ENCODE results near the gene OR5H6.

Gene OR5H6

GRCh38 chr3:98282205-98282604 is 18.2 kb downstream of the OR5H6 start, which contains the start of gene OR5H2:
TSS of gene OR5H2 (plus strand) at chr3:98282505. CDS start at chr3:98282903, 398 bp downstream.
- no peak within 1 kb of the TSS for H3K4me3 ChIP-seq (ENCODE audit: low read depth, low read length)
- no peak for TF ChIP-seq CTCF (IDR thresholded peaks at IDR 0.05; ENCODE audit: low read depth, low read length)

- H3K4me3 ChIP-seq (ENCODE audit: low read depth, low read length): no peak overlapping the region
Measured at GRCh38 chr3:98290916-98291315, 26.9 kb downstream of the OR5H6 start.

GRCh38 chr3:98291332-98291957 is 27.4 kb downstream of the OR5H6 start:
- TF ChIP-seq CTCF (IDR thresholded peaks at IDR 0.05; ENCODE audit: low read depth, low read length): no peak
- no peak overlapping the region for H3K4me3 ChIP-seq (ENCODE audit: low read depth, low read length)

More at GRCh38 chr3:98290916-98291315, 26.9 kb downstream of the OR5H6 start:
- no peak for TF ChIP-seq CTCF (IDR thresholded peaks at IDR 0.05; ENCODE audit: low read depth, low read length)

Data from WI38 (cell line).